ENCODE results near the gene SERPINH1. TPM values are rescaled to one million over a fixed set of nuclear protein-coding genes. Genes with fewer than 3 reads are reported as not detected.

The SERPINH1 gene
- total and polyA plus RNA-seq, 4 donors: 112 to 585 (median 287) TPM

- no peak for ATAC-seq (ENCODE audit: insufficient read depth, low FRiP score)
- no peak overlapping the region for H3K9ac ChIP-seq (ENCODE audit: insufficient read depth in 1 of 2, low read length in 2 of 2)
- no peak overlapping the region for H3K27ac ChIP-seq (ENCODE audit: low read depth in 1 of 2, low read length in 1 of 2)
- no peak for DNase-seq
- H3K36me3 ChIP-seq (ENCODE audit: control insufficient read depth in 4 of 4, insufficient read depth in 4 of 4, low read length in 4 of 4): no peaks in the 10 kb centered on the region
- peaks cover 0 to 10% (median 8%) of the 10 kb centered on the region in 3 donors for H3K27me3 ChIP-seq (ENCODE audit: control insufficient read depth in 3 of 3, insufficient read depth in 3 of 3, low read length in 2 of 3)
- 77 to 78% methylated on average over 5 of the region's 5 CpGs for WGBS, 2 donors
- H3K9me3 ChIP-seq (ENCODE audit: control insufficient read depth in 4 of 4, insufficient read depth in 3 of 4, low read length in 3 of 4): no peaks in the 10 kb centered on the region
- peaks cover 0 to 7% (median 0%) of the 10 kb centered on the region in 5 donors for H3K4me1 ChIP-seq (ENCODE audit: control insufficient read depth in 5 of 5, insufficient read depth in 5 of 5, low read length in 5 of 5)
- no peak overlapping the region for H3K4me3 ChIP-seq
- TF ChIP-seq CTCF (IDR thresholded peaks at IDR 0.05; ENCODE audit: control extremely low read depth, extremely low read depth): no peak
Observed at GRCh38 chr11:75523189-75523588, 38.9 kb upstream of the SERPINH1 start.

GRCh38 chr11:75523811-75524664, 38.0 kb upstream of the SERPINH1 start:
- peaks cover 0 to 7% (median 0%) of the 10 kb centered on the region in 5 donors for H3K4me1 ChIP-seq (ENCODE audit: control insufficient read depth in 5 of 5, insufficient read depth in 5 of 5, low read length in 5 of 5)
- no peaks in the 10 kb centered on the region for H3K9me3 ChIP-seq (ENCODE audit: control insufficient read depth in 4 of 4, insufficient read depth in 3 of 4, low read length in 3 of 4)
- DNase-seq: no peak
- H3K27me3 ChIP-seq (ENCODE audit: control insufficient read depth in 3 of 3, insufficient read depth in 3 of 3, low read length in 2 of 3): peaks cover 0 to 10% (median 8%) of the 10 kb centered on the region in 3 donors
- WGBS, 2 donors: 76 to 78% methylated on average over 10 of the region's 10 CpGs
- H3K9ac ChIP-seq (ENCODE audit: insufficient read depth in 1 of 2, low read length in 2 of 2): no peak overlapping the region
- no peak overlapping the region for H3K4me3 ChIP-seq
- no peak for ATAC-seq (ENCODE audit: insufficient read depth, low FRiP score)
- H3K27ac ChIP-seq (ENCODE audit: low read depth in 1 of 2, low read length in 1 of 2): no peak overlapping the region
- no peaks in the 10 kb centered on the region for H3K36me3 ChIP-seq (ENCODE audit: control insufficient read depth in 4 of 4, insufficient read depth in 4 of 4, low read length in 4 of 4)
- TF ChIP-seq CTCF (IDR thresholded peaks at IDR 0.05; ENCODE audit: control extremely low read depth, extremely low read depth): no peak

GRCh38 chr11:75524665-75525432, 37.2 kb upstream of the SERPINH1 start:
- Histone ChIP-seq H3K4me3 (peak overlapping the region; percentile 65), H3K36me3 (ENCODE audit: control insufficient read depth in 4 of 4, insufficient read depth in 4 of 4, low read length in 4 of 4) (no peaks in the 10 kb centered on the region), H3K27ac (ENCODE audit: low read depth in 1 of 2, low read length in 1 of 2) (no peak overlapping the region), H3K9me3 (ENCODE audit: control insufficient read depth in 4 of 4, insufficient read depth in 3 of 4, low read length in 3 of 4) (no peaks in the 10 kb centered on the region), H3K27me3 (ENCODE audit: control insufficient read depth in 3 of 3, insufficient read depth in 3 of 3, low read length in 2 of 3) (peaks cover 0 to 10% (median 8%) of the 10 kb centered on the region in 3 donors), H3K9ac (ENCODE audit: insufficient read depth in 1 of 2, low read length in 2 of 2) (no peak overlapping the region), H3K4me1 (ENCODE audit: control insufficient read depth in 5 of 5, insufficient read depth in 5 of 5, low read length in 5 of 5) (peaks cover 0 to 7% (median 0%) of the 10 kb centered on the region in 5 donors)
- ATAC-seq (ENCODE audit: insufficient read depth, low FRiP score) (no peak), DNase-seq (no peak)
- WGBS, 2 donors: 5% methylated on average over 49 to 51 of the region's 51 CpGs
- no peak for TF ChIP-seq CTCF (IDR thresholded peaks at IDR 0.05; ENCODE audit: control extremely low read depth, extremely low read depth)

All from lung (tissue), 12 donors.